HL-60/S4 treated with retinoic acid at 250 ng/mL for 4 days and 3 days (cell line): ENCODE results near the gene GFOD2.

Experiments
- in situ Hi-C: fragments of 300-500 bp; cut with MboI; formaldehyde crosslinking; loops from 2 replicates; pipeline ENCODE4 v1.7.0; 2022; ENCODE audit warnings: low sequenced_read_pairs

GFOD2 gene

GRCh38 chr16:67660564-67661028 lies 58.5 kb downstream of the GFOD2 start, which contains the start of gene PARD6A:
TSS of gene PARD6A (plus strand) at chr16:67660960. CDS start at chr16:67661039, 79 bp downstream.
- in situ Hi-C loops, result no loop called here

GRCh38 chr16:67659675-67660563 lies 59.2 kb downstream of the GFOD2 start, which contains the start of gene ACD:
TSS of gene ACD (minus strand) at chr16:67660260. CDS start at chr16:67660220, 40 bp downstream.
- in situ Hi-C loops, result no loop called here

DNA sequence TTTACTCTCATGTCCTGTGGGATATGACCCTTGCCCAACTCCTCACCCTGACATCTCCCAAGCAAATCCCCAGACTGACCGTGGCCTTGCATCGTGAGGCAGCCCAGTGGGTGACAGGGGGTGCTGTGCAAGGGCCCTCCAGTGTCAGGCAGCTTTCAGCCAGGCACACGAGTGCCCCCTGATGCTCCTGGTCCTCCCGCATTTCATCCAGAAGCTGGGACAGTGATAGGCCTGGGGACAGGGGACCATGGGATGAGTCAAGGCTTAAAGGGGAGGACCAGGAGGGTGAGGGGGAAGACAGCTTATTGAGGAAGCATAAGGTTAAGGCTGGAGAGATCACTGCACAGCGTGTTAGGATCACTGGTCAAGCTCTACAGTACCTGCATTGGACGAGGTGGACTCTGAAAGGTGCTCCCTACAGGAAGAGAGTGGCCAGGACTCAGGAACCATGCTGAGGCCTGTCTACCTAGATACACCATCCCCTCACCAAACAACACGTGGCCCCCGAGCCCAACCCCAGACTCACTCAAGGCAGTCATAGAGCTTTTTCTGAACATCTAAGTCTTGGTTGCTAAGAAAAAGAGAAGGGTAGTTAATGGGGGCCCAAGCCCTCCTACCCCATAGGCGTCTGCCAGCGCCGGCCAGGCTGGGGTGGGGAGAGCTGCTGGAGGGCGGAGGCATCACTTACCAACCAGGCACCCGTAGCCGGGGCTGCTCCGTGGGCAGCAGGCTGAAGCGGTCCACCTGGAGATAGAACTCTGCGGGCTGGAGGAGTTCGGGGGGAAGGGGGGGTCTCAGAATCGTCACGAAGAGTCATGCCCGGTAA lies 60.1 kb downstream of the GFOD2 start:
- in situ Hi-C loops, result no loop called here

GRCh38 chr16:67657751-67658518 lies 61.2 kb downstream of the GFOD2 start:
- in situ Hi-C loops, result no loop called here

- in situ Hi-C loops, result no loop called here
Measured at GRCh38 chr16:67657017-67657608, 62.0 kb downstream of the GFOD2 start.

GRCh38 chr16:67656344-67657016 lies 62.6 kb downstream of the GFOD2 start:
- in situ Hi-C loops, result no loop called here

- in situ Hi-C loops, result no loop called here
Measured at GRCh38 chr16:67655363-67655762, 63.8 kb downstream of the GFOD2 start.

- in situ Hi-C loops, result no loop called here
Measured at GRCh38 chr16:67654403-67654911, 64.7 kb downstream of the GFOD2 start.

GRCh38 chr16:67653789-67654402 lies 65.2 kb downstream of the GFOD2 start:
- in situ Hi-C loops, result no loop called here

DNA sequence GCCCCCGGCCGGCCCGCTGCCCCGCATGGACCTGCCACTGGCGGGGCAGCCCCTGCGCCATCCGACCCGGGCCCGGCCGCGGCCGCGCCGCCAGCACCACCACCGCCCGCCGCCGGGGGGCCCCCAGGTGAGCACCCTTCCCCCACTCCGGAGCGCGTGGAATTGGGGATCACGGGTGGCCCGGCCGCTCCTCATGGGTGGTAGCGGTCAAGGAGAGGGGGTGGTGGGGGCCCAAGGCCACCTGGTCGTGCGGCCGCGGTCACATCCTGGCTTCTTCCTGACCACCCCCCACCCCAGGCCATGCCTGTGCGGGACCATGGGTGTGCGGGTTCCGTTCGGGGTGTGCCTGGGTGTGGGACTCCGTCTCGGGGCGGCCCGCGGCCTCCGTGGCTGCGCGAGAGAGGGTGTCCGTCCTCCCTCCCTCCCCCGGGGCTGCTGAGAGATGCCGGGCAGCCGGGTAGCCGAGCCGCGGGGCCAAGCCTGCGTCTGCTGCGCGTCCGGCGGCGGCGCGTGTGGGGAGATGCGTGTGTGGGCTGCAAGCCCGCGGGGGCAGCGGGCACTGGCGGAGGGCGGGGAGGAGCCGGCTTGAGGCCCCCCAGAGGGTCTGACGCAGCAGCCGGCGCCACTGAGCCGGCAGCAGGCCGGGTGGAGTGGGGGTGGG lies 65.9 kb downstream of the GFOD2 start:
- in situ Hi-C loops, result no loop called here

DNA sequence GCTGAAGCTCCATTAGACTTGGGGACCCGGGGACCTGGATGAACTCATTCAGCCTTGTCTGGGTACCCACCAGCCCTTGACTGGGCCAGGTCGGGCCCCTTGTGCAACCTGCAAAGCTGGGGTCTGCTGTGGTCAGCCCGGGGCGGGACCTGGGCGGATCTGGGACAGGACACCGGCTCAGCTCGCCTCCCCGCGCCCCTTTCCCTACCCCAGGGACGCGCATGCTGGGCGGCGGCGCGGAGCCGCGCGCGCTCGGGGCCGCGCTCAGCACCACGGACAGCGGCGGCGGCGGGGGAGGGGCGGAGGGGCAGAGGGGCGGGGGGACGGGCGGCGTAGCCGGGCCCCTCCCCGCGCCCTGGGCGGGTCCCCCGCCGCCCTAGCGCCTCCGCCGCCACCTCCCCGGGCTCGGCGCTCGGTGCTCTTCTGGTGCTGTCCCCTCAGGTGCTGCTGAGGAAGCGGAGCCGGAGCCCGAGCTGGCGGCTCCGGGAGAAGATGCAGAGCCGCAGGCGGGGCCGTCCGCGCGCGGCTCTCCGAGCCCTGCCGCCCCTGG lies 66.5 kb downstream of the GFOD2 start:
- in situ Hi-C loops, result no loop called here

DNA sequence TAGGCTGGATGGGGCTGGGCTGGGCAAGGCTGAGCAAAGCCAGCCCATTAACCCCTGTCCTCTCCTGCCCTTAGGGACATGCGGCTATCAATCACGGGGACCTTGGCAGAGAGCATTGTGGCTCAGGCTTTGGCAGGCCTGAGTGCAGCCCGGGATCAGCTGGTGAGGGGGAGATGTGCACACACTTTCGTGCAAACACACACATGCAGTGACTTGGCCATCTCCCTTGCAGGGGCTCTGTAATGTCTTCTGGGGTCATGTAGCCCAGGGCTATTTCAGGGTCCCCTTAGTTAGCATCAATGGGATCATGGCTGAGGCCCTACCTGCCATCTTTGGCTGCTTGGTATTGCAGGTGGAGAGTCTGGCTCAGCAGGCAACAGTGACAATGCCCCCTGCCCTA lies 67.3 kb downstream of the GFOD2 start:
- in situ Hi-C loops, result no loop called here

GRCh38 chr16:67651039-67651438 lies 68.1 kb downstream of the GFOD2 start:
- in situ Hi-C loops, result no loop called here

DNA sequence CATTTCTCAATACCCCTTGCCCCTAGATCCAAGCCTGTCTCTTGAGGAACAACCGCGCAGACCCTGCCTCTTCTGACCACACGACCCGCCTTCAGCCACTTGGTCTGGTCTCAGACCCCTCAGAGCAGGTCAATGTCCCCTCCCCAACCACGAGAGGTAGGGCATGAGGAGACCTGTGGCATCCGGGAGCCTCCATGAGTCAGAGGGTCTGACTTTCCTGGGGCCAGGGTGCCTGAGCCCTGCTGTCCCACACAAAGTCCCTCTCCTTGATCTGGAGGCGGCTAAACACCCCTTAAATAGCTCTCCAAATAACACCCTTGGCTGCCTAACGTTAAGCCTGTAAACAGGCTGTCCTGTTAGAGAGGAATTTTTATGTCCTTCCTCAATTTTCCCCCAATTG lies 69.1 kb downstream of the GFOD2 start:
- in situ Hi-C loops, result no loop called here

DNA sequence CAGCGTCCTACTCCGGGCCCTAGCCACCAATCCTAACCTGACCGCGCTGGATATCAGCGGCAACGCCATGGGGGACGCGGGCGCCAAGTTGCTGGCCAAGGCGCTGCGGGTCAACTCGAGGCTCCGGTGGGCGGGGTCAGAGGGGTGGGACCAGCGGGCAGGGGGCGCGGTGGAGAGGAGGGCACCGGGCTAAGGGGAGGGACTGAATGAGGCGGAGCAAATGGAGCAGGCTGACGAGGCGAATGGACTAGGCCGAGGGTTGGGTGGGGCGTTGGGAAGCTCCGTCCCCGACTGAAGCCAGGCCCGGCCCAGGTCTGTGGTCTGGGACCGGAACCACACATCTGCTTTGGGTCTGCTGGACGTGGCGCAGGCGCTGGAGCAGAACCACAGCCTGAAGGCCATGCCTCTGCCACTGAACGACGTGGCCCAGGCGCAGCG lies 69.6 kb downstream of the GFOD2 start:
- in situ Hi-C loops, result no loop called here

GRCh38 chr16:67648764-67649407 lies 70.2 kb downstream of the GFOD2 start:
- in situ Hi-C loops, result no loop called here

DNA sequence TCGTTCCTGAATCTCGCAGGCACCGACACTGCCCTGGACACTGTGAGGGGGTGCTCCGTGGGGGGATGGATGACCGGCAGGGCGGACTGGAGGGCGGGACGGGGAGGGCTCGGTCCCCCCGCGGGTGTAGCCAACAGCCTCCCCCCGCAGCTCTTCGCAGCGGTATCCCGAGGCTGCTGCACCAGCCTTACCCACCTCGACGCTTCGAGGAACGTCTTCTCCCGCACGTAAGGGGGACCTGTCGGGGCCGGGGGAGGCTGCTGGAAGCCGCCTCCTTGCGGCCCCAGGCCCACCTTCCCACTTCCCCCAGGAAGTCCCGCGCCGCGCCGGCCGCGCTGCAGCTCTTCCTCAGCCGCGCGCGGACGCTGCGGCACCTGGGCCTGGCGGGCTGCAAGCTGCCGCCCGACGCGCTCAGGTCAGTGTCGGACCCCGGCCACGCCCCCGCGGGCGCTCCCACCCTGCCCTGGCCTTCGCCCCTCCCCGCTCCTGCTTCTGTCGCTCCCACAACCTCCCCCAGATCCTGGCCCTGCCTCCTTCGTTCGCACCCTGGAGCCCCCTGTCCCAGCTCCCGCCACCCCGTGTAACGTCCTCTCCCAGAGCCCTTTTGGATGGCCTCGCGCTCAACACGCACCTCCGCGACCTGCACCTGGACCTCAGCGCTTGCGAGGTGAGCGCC lies 70.9 kb downstream of the GFOD2 start:
- in situ Hi-C loops, result no loop called here
